ENCODE data around the gene PBX3.
"Not testable (repeated sequence)": the region's sequence is repeated elsewhere in the genome, so short reads cannot be mapped to it uniquely, and the experiment has no call there.

The PBX3 gene

GRCh38 chr9:125771037-125771436 lies 23.9 kb downstream of the PBX3 start:
- H3K4me1 ChIP-seq, result no peaks in the 10 kb centered on the region
- H3K36me3 ChIP-seq (replicated peaks), result no peaks in the 10 kb centered on the region; the same call in 1 of the 2 replicates
- in situ Hi-C loops (cut with MboI; ENCODE audit: low sequenced_read_pairs), result no loop called here
- no peak overlapping the region for H3K4me3 ChIP-seq
- H3K27me3 ChIP-seq (ENCODE audit: low read depth), result no peaks in the 10 kb centered on the region
- H3K9me3 ChIP-seq, result no peaks in the 10 kb centered on the region; the same call in 1 of the 2 replicates
- no peak for DNase-seq (ENCODE audit: low spot score in 2 of 2)

GRCh38 chr9:125772740-125773139 lies 25.6 kb downstream of the PBX3 start:
- DNase-seq (ENCODE audit: low spot score in 2 of 2), result no peak
- H3K36me3 ChIP-seq (replicated peaks), result no peaks in the 10 kb centered on the region; the same call in 1 of the 2 replicates
- H3K9me3 ChIP-seq, result no peaks in the 10 kb centered on the region; the same call in 1 of the 2 replicates
- H3K4me3 ChIP-seq, result no peak overlapping the region
- H3K27me3 ChIP-seq (ENCODE audit: low read depth), result no peaks in the 10 kb centered on the region
- no peaks in the 10 kb centered on the region; the same call in 1 of the 2 replicates for H3K4me1 ChIP-seq
- in situ Hi-C loops (cut with MboI; ENCODE audit: low sequenced_read_pairs), result no loop called here

GRCh38 chr9:125774106-125774505 lies 26.9 kb downstream of the PBX3 start:
- no peak for DNase-seq (ENCODE audit: low spot score in 2 of 2)
- Histone ChIP-seq H3K4me1 (no peaks in the 10 kb centered on the region; the same call in 1 of the 2 replicates), H3K27me3 (ENCODE audit: low read depth) (no peaks in the 10 kb centered on the region), H3K4me3 (no peak overlapping the region), H3K9me3 (no peaks in the 10 kb centered on the region; the same call in 1 of the 2 replicates), H3K36me3 (replicated peaks) (no peaks in the 10 kb centered on the region; the same call in 1 of the 2 replicates)
- in situ Hi-C loops (cut with MboI; ENCODE audit: low sequenced_read_pairs), result no loop called here

DNA sequence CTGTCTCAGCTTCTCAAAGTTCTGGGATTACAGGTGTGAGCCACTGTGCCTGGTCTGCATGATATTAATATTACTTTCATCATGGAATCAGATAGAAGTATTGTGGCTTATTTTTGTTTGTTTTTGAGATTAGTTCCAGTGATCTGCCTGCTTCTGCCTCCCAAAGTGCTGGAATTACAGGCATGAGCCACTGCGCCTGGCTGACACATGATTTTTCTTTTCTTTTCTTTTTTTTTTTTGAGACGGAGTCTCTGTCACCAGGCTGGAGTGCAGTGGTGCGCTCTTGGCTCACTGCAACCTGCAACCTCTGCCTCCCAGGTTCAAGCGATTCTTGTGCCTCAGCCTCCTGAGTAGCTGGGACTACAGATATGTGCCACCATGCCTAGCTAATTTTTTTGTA lies 29.6 kb downstream of the PBX3 start:
- in situ Hi-C loops (cut with MboI; ENCODE audit: low sequenced_read_pairs), result not testable (repeated sequence)

DNA sequence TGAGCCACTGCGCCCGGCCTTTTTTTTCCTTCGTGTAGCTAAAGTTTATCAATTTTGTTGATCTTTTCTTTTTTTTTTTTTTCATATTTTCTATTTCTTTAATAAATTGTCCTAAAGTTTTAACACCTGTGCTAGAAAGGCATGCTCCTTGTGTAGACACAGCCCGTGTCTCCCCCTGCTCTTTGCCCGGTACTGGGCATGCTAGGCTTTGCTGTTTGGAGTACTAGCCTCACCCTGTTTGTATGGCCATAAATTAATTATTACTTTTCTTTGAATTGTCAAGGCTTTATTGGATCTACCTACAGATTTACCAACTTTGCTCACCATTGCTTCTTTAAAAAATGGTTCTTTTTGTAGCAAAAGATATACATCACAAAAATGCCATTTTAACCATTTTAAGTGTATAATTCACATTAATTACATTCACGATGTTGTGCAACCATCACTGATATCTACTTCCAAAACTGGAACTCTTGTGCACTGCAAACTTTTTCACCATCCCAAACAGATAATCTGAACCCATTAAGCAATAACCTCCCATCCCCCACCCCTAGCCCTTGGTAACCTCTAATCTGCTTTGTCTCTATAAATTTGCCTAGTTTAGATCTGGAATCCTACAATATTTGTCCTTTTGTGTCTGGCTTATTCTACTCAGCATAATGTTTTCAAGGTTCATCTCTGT lies 31.5 kb downstream of the PBX3 start:
- in situ Hi-C loops (cut with MboI; ENCODE audit: low sequenced_read_pairs), result not testable (repeated sequence)

More for the DNA sequence above, 29.6 kb downstream of the PBX3 start:
- H3K27me3 ChIP-seq (ENCODE audit: low read depth); H3K36me3 ChIP-seq (replicated peaks); H3K9me3 ChIP-seq; H3K4me1 ChIP-seq; DNase-seq (ENCODE audit: low spot score in 2 of 2); H3K4me3 ChIP-seq: not testable (repeated sequence)

DNA sequence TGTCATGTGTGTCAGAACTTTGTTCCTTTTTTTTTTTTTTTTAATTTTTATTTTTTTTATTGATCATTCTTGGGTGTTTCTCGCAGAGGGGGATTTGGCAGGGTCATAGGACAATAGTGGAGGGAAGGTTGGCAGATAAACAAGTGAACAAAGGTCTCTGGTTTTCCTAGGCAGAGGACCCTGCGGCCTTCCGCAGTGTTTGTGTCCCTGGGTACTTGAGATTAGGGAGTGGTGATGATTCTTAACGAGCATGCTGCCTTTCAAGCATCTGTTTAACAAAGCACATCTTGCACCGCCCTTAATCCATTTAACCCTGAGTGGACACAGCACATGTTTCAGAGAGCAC lies 32.0 kb downstream of the PBX3 start:
- H3K4me1 ChIP-seq; DNase-seq (ENCODE audit: low spot score in 2 of 2); H3K27me3 ChIP-seq (ENCODE audit: low read depth); in situ Hi-C loops (cut with MboI; ENCODE audit: low sequenced_read_pairs); H3K4me3 ChIP-seq: not testable (repeated sequence)
- Histone ChIP-seq H3K36me3 (replicated peaks) (peaks cover 11% of the 10 kb centered on the region), H3K9me3 (peaks cover 17% of the 10 kb centered on the region)

More for the DNA sequence above, 31.5 kb downstream of the PBX3 start:
- H3K36me3 ChIP-seq (replicated peaks), result peaks cover 10% of the 10 kb centered on the region
- H3K9me3 ChIP-seq, result peaks cover 17% of the 10 kb centered on the region
- H3K4me1 ChIP-seq; H3K4me3 ChIP-seq; H3K27me3 ChIP-seq (ENCODE audit: low read depth); DNase-seq (ENCODE audit: low spot score in 2 of 2): not testable (repeated sequence)

- H3K4me1 ChIP-seq, result no peaks in the 10 kb centered on the region; the same call in 1 of the 2 replicates
- no peaks in the 10 kb centered on the region for H3K27me3 ChIP-seq (ENCODE audit: low read depth)
- H3K9me3 ChIP-seq, result peaks cover 17% of the 10 kb centered on the region
- H3K36me3 ChIP-seq (replicated peaks), result peaks cover 11% of the 10 kb centered on the region
- in situ Hi-C loops (cut with MboI; ENCODE audit: low sequenced_read_pairs), result no loop called here
- H3K4me3 ChIP-seq, result no peak overlapping the region
- no peak for DNase-seq (ENCODE audit: low spot score in 2 of 2)
Observed at GRCh38 chr9:125782718-125783117, 35.5 kb downstream of the PBX3 start.

- H3K4me1 ChIP-seq, result no peaks in the 10 kb centered on the region; the same call in 1 of the 2 replicates
- in situ Hi-C loops (cut with MboI; ENCODE audit: low sequenced_read_pairs), result no loop called here
- DNase-seq (ENCODE audit: low spot score in 2 of 2), result no peak
Observed at GRCh38 chr9:125784286-125785049, 37.3 kb downstream of the PBX3 start.

GRCh38 chr9:125785248-125785751 lies 38.1 kb downstream of the PBX3 start:
- Histone ChIP-seq H3K9me3 (peaks cover 17% of the 10 kb centered on the region), H3K4me1 (no peaks in the 10 kb centered on the region; the same call in 1 of the 2 replicates), H3K4me3 (no peak overlapping the region), H3K27me3 (ENCODE audit: low read depth) (no peaks in the 10 kb centered on the region), H3K36me3 (replicated peaks) (peaks cover 11% of the 10 kb centered on the region)
- in situ Hi-C loops (cut with MboI; ENCODE audit: low sequenced_read_pairs), result no loop called here
- DNase-seq (ENCODE audit: low spot score in 2 of 2), result no peak

More at GRCh38 chr9:125784286-125785049, 37.3 kb downstream of the PBX3 start:
- no peak overlapping the region for H3K4me3 ChIP-seq
- H3K27me3 ChIP-seq (ENCODE audit: low read depth), result no peaks in the 10 kb centered on the region
- H3K36me3 ChIP-seq (replicated peaks), result peaks cover 11% of the 10 kb centered on the region
- peaks cover 17% of the 10 kb centered on the region for H3K9me3 ChIP-seq

- in situ Hi-C loops (cut with MboI; ENCODE audit: low sequenced_read_pairs), result no loop called here
- peaks cover 7% of the 10 kb centered on the region for H3K9me3 ChIP-seq
Observed at GRCh38 chr9:125787715-125788114, 40.5 kb downstream of the PBX3 start.

DNA sequence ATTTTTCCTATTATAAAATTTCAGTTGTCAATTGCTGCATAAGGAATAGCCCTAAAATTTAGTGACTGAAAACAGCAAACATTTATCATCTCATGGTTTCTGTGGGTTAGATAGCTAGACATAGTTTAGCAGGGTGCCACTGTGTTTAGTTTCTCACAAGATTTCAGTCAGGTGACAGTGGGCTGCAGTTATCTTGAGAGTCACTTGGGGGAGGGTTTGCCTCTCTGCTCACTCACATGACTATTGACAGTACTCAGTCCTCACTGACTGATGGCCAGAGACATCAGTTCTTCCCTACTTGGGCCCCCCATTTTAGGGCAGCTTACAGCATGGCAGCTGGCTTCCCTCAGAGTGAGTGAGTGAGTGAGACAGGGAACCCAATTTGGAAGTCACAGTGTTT lies 42.0 kb downstream of the PBX3 start:
- no peaks in the 10 kb centered on the region for H3K4me1 ChIP-seq
- no peaks in the 10 kb centered on the region for H3K27me3 ChIP-seq (ENCODE audit: low read depth)
- no peaks in the 10 kb centered on the region for H3K9me3 ChIP-seq
- no peak overlapping the region for H3K4me3 ChIP-seq
- H3K36me3 ChIP-seq (replicated peaks), result no peaks in the 10 kb centered on the region; the same call in 1 of the 2 replicates
- DNase-seq (ENCODE audit: low spot score in 2 of 2), result no peak
- in situ Hi-C loops (cut with MboI; ENCODE audit: low sequenced_read_pairs), result no loop called here

More at GRCh38 chr9:125787715-125788114, 40.5 kb downstream of the PBX3 start:
- DNase-seq (ENCODE audit: low spot score in 2 of 2), result no peak
- H3K4me3 ChIP-seq, result no peak overlapping the region
- no peaks in the 10 kb centered on the region; the same call in 1 of the 2 replicates for H3K4me1 ChIP-seq
- H3K27me3 ChIP-seq (ENCODE audit: low read depth), result no peaks in the 10 kb centered on the region
- peaks cover 10% of the 10 kb centered on the region for H3K36me3 ChIP-seq (replicated peaks)

DNA sequence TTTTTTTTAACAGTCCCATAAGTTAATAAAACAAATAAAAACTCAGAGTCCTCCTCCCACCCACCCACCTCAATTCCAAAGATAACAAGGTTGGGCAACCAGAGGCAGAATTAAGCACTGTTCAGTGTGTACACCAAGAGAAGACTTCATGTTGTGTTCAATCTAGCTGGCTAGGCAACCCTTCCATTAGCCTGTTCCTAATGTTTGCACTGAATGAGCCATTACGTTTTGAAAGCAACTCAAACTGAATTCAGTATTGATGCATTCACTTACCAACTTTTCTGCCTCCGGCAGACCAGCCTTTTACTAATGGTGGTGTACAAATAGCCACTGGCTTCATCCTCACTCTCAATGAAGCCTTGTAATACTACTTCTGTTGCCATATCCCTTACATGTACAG lies 47.5 kb downstream of the PBX3 start:
- Histone ChIP-seq H3K36me3 (replicated peaks) (no peaks in the 10 kb centered on the region), H3K27me3 (ENCODE audit: low read depth) (no peaks in the 10 kb centered on the region), H3K9me3 (no peaks in the 10 kb centered on the region), H3K4me3 (no peak overlapping the region), H3K4me1 (no peaks in the 10 kb centered on the region)
- DNase-seq (ENCODE audit: low spot score in 2 of 2), result no peak
- in situ Hi-C loops (cut with MboI; ENCODE audit: low sequenced_read_pairs), result no loop called here

DNA sequence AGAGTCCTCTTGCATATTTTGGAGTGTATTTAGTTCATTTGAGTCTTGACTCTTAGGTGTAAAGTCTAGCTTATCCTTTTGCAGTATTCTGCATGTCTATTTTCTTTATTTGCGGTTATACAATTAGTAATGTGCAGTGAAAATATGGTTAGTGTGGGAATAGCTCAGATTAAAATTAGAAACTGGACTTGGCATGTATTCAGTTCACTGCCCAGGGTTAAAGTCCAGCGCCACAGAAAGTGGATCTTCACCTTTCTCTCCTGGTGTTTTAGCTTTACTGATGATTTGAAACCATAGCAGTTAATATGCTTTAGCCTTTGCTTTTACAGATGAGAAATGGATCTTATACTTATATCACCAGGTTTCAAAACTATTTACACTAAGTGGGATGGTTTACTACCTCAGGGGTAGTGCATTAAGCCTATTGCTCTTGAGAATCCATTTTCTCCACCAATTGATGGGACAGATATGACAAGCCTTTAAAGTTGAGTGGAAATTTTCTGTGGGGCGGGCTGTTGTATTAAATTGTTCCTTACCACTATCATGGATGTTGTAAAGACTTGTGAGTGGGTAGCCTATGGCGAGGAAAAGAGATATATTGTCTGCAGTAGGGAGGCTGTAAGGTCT lies 48.9 kb downstream of the PBX3 start:
- Histone ChIP-seq H3K36me3 (replicated peaks) (no peaks in the 10 kb centered on the region), H3K4me1 (no peaks in the 10 kb centered on the region), H3K27me3 (ENCODE audit: low read depth) (no peaks in the 10 kb centered on the region), H3K9me3 (no peaks in the 10 kb centered on the region), H3K4me3 (no peak overlapping the region)
- in situ Hi-C loops (cut with MboI; ENCODE audit: low sequenced_read_pairs), result no loop called here
- DNase-seq (ENCODE audit: low spot score in 2 of 2), result no peak

Data from HAP-1 (cell line).